H1 (cell line): ENCODE measurements around the gene LTB4R. TPM values are rescaled to one million over a fixed set of nuclear protein-coding genes. Genes with fewer than 3 reads are reported as not detected.

Experiments used
- EGR1 ChIP-seq: IDR thresholded peaks from 2 replicates; pipeline ENCODE4 v1.6.1; 2011; ENCODE audit warnings: low read depth, low read length, borderline replicate concordance
- SAP30 ChIP-seq: fragments of 300-600 bp; sonication (generic); IDR thresholded peaks from 2 replicates; pipeline ENCODE4 v1.7.1; 2012; ENCODE audit warnings: low read length, moderate library complexity, mild to moderate bottlenecking, inconsistent platforms; ENCODE audit not compliant: insufficient read depth, insufficient replicate concordance
- polyA plus RNA-seq, 7 experiments: library from polyadenylated mRNA; depleted of rRNA in 3 of 7; stranded (reverse) in 5 of 7; unstranded in 2 of 7; fragments of >200 nt in 5 of 7; fragments of 200-250 nt in 2 of 7; gene quantifications; 1 replicate in 5 of 7; 2 replicates in 1 of 7; 4 replicates in 1 of 7; pipeline versions ENCODE4 v1.2.1 to v1.2.3, GENCODE V29; 2011 to 2013; ENCODE audit warnings: missing spikeins in 2 of 7, mixed read lengths in 2 of 7
- total RNA-seq: library from RNA; stranded (reverse); fragmentation: NEBNext Ultra II Directional; extraction: Animal tissue kit (Norgen Biotek cat#: 25700); gene quantifications from 2 replicates; pipeline ENCODE4 v1.2.1, GENCODE V29; 2021
- TF ChIP-seq, protein P1 (sequence below): IDR thresholded peaks from 2 replicates; pipeline ENCODE4 v1.6.1; 2011; ENCODE audit warnings: low read length, improper control_type of control experiment

LTB4R gene
- total and polyA plus RNA-seq, 2 of the 8 experiments (the other 6 are each of a cell fraction or from before 2014, with no cell fraction given), result 4.1 to 6.7 TPM

DNA sequence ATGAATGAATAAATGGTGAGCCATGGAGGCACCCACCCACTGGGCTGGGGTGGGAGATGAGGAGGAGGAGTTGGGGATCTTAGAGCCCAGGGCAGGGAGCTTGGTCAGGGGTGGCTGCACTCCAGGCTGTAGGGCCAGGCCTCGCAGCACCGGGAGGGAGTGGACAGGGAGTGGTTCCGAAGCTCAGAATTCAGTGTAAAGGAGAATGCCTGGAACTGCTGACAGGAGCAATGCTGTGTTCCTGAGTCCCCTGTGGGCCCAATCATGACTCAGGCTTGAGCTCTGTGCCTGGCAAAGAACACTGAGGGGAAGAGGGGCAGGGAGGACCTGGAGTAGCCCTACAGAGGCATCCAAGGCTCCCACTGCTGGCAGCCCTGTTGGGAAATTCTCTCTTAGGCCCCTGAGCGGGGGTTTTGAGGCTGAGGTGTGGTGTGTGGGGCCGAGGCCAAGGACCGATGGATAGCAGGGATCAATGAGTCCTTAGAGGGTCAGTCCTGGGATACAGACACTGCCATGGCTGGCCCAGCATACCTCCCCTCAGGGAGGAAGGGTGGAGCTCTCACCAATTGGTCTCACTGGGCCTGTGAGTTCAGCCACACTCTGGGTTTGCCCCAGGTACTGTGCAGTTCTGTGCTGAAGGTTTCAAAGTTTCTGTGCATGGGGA is 30.4 kb upstream of the LTB4R start (continued):
- no peak for TF ChIP-seq EGR1
- no peak for TF ChIP-seq SAP30
- TF ChIP-seq, protein P1, sequence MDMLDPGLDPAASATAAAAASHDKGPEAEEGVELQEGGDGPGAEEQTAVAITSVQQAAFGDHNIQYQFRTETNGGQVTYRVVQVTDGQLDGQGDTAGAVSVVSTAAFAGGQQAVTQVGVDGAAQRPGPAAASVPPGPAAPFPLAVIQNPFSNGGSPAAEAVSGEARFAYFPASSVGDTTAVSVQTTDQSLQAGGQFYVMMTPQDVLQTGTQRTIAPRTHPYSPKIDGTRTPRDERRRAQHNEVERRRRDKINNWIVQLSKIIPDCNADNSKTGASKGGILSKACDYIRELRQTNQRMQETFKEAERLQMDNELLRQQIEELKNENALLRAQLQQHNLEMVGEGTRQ, result no peak
- TF ChIP-seq, all 59 proteins: peak for 0
